Psoas muscle (tissue), 8 donors: ENCODE measurements around the gene COP1. TPM values are rescaled to one million over a fixed set of nuclear protein-coding genes. Genes with fewer than 3 reads are reported as not detected.

Source experiments
- ATAC-seq, 4 donors: fragments of 200-7000 bp; cut with Tn5 transposase; one replicate each; pipeline ENCODE4 v1.9.1; 2020; ENCODE audit warnings: moderate library complexity in 3 of 4, mild to moderate bottlenecking in 2 of 4
- DNase-seq, 2 donors: peaks; one replicate each; pipeline ENCODE4 v3.0.0-alpha.2; 2020
- H3K27ac ChIP-seq: fragments of 200-600 bp; one replicate; pipeline ENCODE4 v1.8.0; 2022
- H3K27me3 ChIP-seq, 3 donors: fragments of 200-600 bp in 1 of 3; one replicate each; pipeline versions ENCODE4 v1.6.1 to v1.8.0; 2013 to 2022; ENCODE audit warnings: low read length in 2 of 3, mild to moderate bottlenecking in 2 of 3, moderate library complexity in 1 of 3; ENCODE audit not compliant: insufficient read depth in 3 of 3
- H3K36me3 ChIP-seq, 2 donors: fragments of 200-600 bp in 1 of 2; one replicate each; pipeline versions ENCODE4 v1.6.1 to v1.8.0; 2013 to 2022; ENCODE audit warnings: low read depth in 1 of 2, mild to moderate bottlenecking in 1 of 2, moderate library complexity in 1 of 2; ENCODE audit not compliant: insufficient read depth in 1 of 2
- H3K4me1 ChIP-seq: fragments of 200-600 bp; one replicate; pipeline ENCODE4 v1.8.0; 2022
- H3K4me3 ChIP-seq: fragments of 200-600 bp; one replicate; pipeline ENCODE4 v1.8.0; 2022; ENCODE audit warnings: mild to moderate bottlenecking
- H3K9me3 ChIP-seq: fragments of 200-600 bp; one replicate; pipeline ENCODE4 v1.8.0; 2022
- WGBS, 3 donors: extraction: QIAGEN DNeasy Blood & Tissue Kit; methylation state at CpG; one replicate each; pipeline versions ENCODE4 v1.1.6 to v1.1.7; 2013; 5-methylcytosine and 5-hydroxymethylcytosine counted together
- intact Hi-C, 2 donors: fragments of 100-400 bp; cut with DNase I; formaldehyde crosslinking; loops; one replicate each; pipeline versions ENCODE4 v1.11.0 to v1.14.2; 2022
- polyA plus RNA-seq, 3 donors: library from polyadenylated mRNA; stranded (reverse); fragments of 200-250 nt; gene quantifications; one replicate each; pipeline ENCODE4 v1.2.3, GENCODE V29; 2013
- total RNA-seq, 4 donors: library from RNA; stranded (reverse); fragmentation: NEBNext Ultra II Directional in 2 of 4; extraction: Animal tissue kit (Norgen Biotek cat#: 25700) in 2 of 4; gene quantifications; one replicate each; pipeline versions ENCODE4 v1.2.1 to v1.2.4, GENCODE V29; 2021 to 2023
- TF ChIP-seq, protein P1 (sequence below): fragments of 200-600 bp; IDR thresholded peaks from one replicate; pipeline ENCODE4 v1.8.0; 2022; ENCODE audit warnings: antibody characterized with exemption
- donor health status: healthy with polysubstance abuse.
- donor health status: DM: no; HTN: no; CAD: no; lungs with moderate emphysema.
- donor health status: Bipolar disorder and iron deficiency.
- donor health status: healthy.
- donor health status: DM: yes; HTN: yes; CAD: no.
- donor health status: DM: no; HTN: no; CAD: no.
- donor health status: DM: no; HTN: no; CAD: no.
- donor health status: DM: yes; HTN: yes; CAD: no.

Gene COP1
- total and polyA plus RNA-seq, 7 donors, result 19.5 to 30.6 (median 22.7) TPM

DNA sequence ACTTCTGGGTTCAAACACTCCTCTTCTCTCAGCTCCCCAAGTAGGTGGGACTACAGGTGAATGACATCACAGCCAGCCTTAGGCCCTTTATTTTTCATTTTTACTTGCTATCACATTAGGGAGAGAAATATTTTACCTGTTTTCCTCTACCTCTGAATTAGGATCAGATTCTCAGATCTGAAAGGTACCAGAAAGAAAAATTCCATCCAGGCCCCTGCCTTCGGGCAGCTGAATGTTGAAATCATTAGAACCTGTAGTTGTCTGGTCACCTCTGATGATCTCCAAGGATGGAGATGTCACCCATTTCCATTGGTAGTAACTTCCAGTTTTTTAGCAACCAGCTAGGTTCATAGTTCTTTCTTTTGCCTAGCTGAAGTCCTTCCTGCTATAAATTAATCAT lies 288.1 kb downstream of the COP1 start:
- H3K36me3 ChIP-seq, result no peaks in the 10 kb centered on the region
- intact Hi-C loops, result no loop called here
- no peak for ATAC-seq
- H3K27ac ChIP-seq, result no peak overlapping the region
- TF ChIP-seq, protein P1, sequence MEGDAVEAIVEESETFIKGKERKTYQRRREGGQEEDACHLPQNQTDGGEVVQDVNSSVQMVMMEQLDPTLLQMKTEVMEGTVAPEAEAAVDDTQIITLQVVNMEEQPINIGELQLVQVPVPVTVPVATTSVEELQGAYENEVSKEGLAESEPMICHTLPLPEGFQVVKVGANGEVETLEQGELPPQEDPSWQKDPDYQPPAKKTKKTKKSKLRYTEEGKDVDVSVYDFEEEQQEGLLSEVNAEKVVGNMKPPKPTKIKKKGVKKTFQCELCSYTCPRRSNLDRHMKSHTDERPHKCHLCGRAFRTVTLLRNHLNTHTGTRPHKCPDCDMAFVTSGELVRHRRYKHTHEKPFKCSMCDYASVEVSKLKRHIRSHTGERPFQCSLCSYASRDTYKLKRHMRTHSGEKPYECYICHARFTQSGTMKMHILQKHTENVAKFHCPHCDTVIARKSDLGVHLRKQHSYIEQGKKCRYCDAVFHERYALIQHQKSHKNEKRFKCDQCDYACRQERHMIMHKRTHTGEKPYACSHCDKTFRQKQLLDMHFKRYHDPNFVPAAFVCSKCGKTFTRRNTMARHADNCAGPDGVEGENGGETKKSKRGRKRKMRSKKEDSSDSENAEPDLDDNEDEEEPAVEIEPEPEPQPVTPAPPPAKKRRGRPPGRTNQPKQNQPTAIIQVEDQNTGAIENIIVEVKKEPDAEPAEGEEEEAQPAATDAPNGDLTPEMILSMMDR, result no peak
- no peaks in the 10 kb centered on the region for H3K4me1 ChIP-seq
- no peaks in the 10 kb centered on the region for H3K9me3 ChIP-seq
- 86 to 94% (median 86%) methylated on average over 1 of the region's 1 CpG for WGBS, 3 donors
- no peak for DNase-seq
- no peak overlapping the region for H3K4me3 ChIP-seq
- H3K27me3 ChIP-seq, result no peaks in the 10 kb centered on the region

DNA sequence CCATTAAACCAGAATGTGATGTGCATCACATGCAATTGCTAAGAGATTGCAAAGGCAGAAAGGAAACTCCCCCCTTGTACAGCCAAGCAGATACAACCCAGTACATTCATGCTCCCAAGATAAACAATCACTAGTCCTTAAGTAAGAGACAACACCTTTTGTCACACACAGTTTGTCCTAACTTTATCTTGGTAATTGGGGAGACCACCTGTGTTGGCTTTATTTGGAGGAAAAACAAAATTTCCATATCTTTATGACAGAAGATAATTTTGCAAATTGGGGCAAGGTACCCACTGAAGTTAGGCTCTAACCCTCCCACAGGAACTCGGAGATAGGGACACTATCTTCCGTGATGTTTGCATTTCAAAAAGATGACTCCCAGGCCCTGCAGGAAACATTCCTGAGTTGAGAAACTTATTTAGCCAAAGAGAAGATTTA lies 288.7 kb downstream of the COP1 start:
- no peak for DNase-seq
- intact Hi-C loops, result no loop called here
- Histone ChIP-seq H3K27ac (no peak overlapping the region), H3K27me3 (no peaks in the 10 kb centered on the region), H3K4me3 (no peak overlapping the region), H3K36me3 (no peaks in the 10 kb centered on the region), H3K9me3 (no peaks in the 10 kb centered on the region), H3K4me1 (no peaks in the 10 kb centered on the region)
- TF ChIP-seq, protein P1, result no peak
- WGBS, 3 donors, result 77 to 87% (median 87%) methylated on average over 2 of the region's 2 CpGs
- no peak for ATAC-seq

DNA sequence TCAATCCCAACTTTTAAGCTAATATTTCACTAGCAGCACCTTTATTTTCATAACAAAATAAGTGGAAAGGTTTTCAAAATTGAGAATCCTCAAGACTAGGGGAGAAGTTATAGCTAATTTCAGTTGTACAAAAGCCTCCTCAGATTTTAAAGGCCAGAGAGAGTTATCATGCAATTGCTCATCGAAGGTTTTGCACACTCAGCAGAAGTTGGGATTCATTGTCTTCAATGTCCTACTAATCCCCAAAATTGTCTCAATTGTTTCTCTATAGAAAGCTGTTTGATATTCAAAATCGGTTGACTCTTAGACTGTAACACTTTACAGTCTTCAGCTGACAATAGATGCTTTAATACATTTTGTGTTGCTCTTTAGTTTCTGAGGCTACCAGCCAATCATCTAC lies 293.0 kb downstream of the COP1 start:
- Histone ChIP-seq H3K4me1 (no peaks in the 10 kb centered on the region), H3K27me3 (no peaks in the 10 kb centered on the region), H3K9me3 (peaks cover 31% of the 10 kb centered on the region), H3K36me3 (no peaks in the 10 kb centered on the region), H3K4me3 (no peak overlapping the region), H3K27ac (no peak overlapping the region)
- 83 to 88% (median 84%) methylated on average over 2 of the region's 2 CpGs for WGBS, 3 donors
- intact Hi-C loops, result no loop called here
- DNase-seq, result no peak
- no peak for ATAC-seq
- TF ChIP-seq, protein P1, result no peak

DNA sequence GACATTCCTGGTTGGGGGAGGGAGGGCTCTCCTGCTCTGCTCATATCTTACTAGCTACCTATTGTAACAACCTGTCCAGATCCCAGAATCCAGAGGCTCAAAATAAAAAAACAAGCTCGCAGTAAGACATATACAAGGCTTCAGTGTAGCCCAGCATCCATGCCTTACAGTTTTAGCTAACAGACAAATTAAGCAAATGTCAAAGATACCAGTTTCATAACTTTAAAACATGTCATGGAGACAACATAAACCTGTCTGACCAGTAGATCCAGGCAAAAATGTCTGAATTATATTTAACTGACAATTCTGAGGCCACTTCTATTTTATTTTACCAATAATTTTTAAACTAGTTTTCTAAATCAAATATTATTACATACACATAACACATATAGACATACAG lies 295.9 kb downstream of the COP1 start:
- ATAC-seq, result no peak
- Histone ChIP-seq H3K9me3 (peaks cover 34% of the 10 kb centered on the region), H3K27ac (no peak overlapping the region), H3K27me3 (no peaks in the 10 kb centered on the region), H3K4me3 (no peak overlapping the region), H3K36me3 (no peaks in the 10 kb centered on the region), H3K4me1 (no peaks in the 10 kb centered on the region)
- intact Hi-C loops, result no loop called here
- no peak for DNase-seq
- WGBS, 3 donors, result 95 to 100% (median 96%) methylated on average over 1 of the region's 1 CpG
- TF ChIP-seq, protein P1, result no peak

DNA sequence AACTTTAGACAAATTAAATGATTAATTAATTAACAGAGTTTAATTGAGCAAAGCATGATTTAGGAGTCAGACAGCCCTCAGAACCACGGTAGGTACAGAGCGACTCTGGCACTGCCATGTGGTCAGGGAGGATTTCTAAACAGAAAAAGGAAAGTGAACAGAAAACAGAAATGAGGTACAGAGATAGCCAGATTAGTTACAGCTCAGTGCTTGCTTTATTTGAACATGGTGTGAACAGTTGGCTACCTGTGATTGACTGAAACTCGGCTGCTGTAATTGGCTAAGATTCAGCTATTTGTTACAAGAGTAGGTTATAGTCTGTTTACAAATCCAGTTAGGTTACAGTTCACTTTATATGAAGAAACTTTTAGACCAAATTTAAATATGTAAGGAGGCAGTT lies 300.7 kb downstream of the COP1 start:
- intact Hi-C loops, result no loop called here
- H3K27ac ChIP-seq, result no peak overlapping the region
- 62 to 68% (median 67%) methylated on average over 3 of the region's 3 CpGs for WGBS, 3 donors
- DNase-seq (no peak), ATAC-seq (no peak)
- no peaks in the 10 kb centered on the region for H3K4me1 ChIP-seq
- H3K9me3 ChIP-seq, result peaks cover 24% of the 10 kb centered on the region
- no peak overlapping the region for H3K4me3 ChIP-seq
- no peaks in the 10 kb centered on the region for H3K36me3 ChIP-seq
- TF ChIP-seq, protein P1, result no peak
- no peaks in the 10 kb centered on the region for H3K27me3 ChIP-seq
